ENCODE measurements around the gene NKX6-2. TPM values are rescaled to one million over a fixed set of nuclear protein-coding genes. Genes with fewer than 3 reads are reported as not detected.

The NKX6-2 gene
- total and polyA plus RNA-seq, 10 of the 15 experiments (the other 5 are each of a cell fraction or from before 2014, with no cell fraction given), result 0.45 to 1.8 TPM; not detected in 8

DNA sequence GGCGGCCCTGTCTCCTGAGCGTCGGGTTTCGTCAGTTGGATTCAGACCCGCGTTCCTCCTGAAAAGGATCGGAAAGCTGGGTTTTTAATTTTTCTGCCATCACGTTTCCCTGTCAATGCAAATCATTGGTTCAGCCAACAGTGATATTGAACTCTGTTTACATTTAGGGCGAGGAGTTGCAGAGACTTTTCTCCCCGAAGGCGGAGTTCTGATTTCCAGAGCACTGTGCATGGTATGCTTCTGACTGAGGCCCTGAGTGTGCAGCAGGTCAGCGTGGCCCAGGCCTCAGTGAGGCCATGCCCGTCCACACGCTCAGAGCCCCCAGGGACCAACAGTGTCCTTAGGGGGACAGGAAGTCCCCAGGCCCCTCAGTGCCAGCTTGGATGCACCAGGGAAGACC is 27.1 kb downstream of the NKX6-2 start:
- BruUV-seq (replicated peaks), result no TSS peak

More for the DNA sequence above, 27.1 kb downstream of the NKX6-2 start:
- SMC1A ChIA-PET (ENCODE audit: uncharacterized antibody, unreplicated experiment), result no interaction called here
- no peak overlapping the region for H3K4me3 ChIP-seq
- CTCF ChIA-PET, result no interaction called here
- no peak overlapping the region for H3K9ac ChIP-seq (ENCODE audit: control insufficient read depth, insufficient read depth, low read length)
- H3K27ac ChIP-seq (ENCODE audit: control insufficient read depth, insufficient read depth), result no peak overlapping the region
- 95% methylated on average over 14 of the region's 14 CpGs for WGBS (ENCODE audit: insufficient coverage, insufficient replicate concordance, low lambda C conversion rate, missing lambda C conversion rate)
- DNase-seq (ENCODE audit: low read depth, low spot score), result no peak
- POLR2A ChIA-PET, result no interaction called here
- no peaks in the 10 kb centered on the region; a peak in 3 of 4 replicates for H3K36me3 ChIP-seq (ENCODE audit: control insufficient read depth in 2 of 2, insufficient read depth in 2 of 2, low read length in 1 of 2)
- peaks cover 2% of the 10 kb centered on the region; the same call in 2 of the 3 replicates for H3K9me3 ChIP-seq (replicated peaks; ENCODE audit: control insufficient read depth, insufficient read depth, low read length)
- no peaks in the 10 kb centered on the region for H3K79me2 ChIP-seq (ENCODE audit: control insufficient read depth, insufficient read depth, low read length)
- no peak for FAIRE-seq
- no peak for ATAC-seq
- TF ChIP-seq ZNF24 (IDR thresholded peaks at IDR 0.05), result no peak
- TF ChIP-seq POLR2AphosphoS5 (IDR thresholded peaks at IDR 0.05; ENCODE audit: low read length), result no peak
- TF ChIP-seq POLR2AphosphoS2 (IDR thresholded peaks at IDR 0.05; ENCODE audit: low read depth, low read length), result no peak
- TF ChIP-seq ELK1 (IDR thresholded peaks at IDR 0.05; ENCODE audit: low read depth, low read length), result no peak
- TF ChIP-seq MEF2B (IDR thresholded peaks at IDR 0.05; ENCODE audit: partially characterized antibody, poor library complexity, severe bottlenecking), result no peak
- no peak for TF ChIP-seq SUPT20H (IDR thresholded peaks at IDR 0.05; ENCODE audit: borderline replicate concordance, control insufficient read depth, low read depth, low read length)
- no peak for TF ChIP-seq IKZF2 (IDR thresholded peaks at IDR 0.05)
- no peak for TF ChIP-seq RELA (IDR thresholded peaks at IDR 0.05; ENCODE audit: borderline replicate concordance, partially characterized antibody)
- TF ChIP-seq, protein P1, sequence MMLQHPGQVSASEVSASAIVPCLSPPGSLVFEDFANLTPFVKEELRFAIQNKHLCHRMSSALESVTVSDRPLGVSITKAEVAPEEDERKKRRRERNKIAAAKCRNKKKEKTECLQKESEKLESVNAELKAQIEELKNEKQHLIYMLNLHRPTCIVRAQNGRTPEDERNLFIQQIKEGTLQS (IDR thresholded peaks at IDR 0.05; ENCODE audit: borderline replicate concordance, extremely low read depth, low read depth, low read length), result no peak
- TF ChIP-seq ASH2L (IDR thresholded peaks at IDR 0.05; ENCODE audit: borderline replicate concordance, low read depth), result no peak
- TF ChIP-seq, protein P2, sequence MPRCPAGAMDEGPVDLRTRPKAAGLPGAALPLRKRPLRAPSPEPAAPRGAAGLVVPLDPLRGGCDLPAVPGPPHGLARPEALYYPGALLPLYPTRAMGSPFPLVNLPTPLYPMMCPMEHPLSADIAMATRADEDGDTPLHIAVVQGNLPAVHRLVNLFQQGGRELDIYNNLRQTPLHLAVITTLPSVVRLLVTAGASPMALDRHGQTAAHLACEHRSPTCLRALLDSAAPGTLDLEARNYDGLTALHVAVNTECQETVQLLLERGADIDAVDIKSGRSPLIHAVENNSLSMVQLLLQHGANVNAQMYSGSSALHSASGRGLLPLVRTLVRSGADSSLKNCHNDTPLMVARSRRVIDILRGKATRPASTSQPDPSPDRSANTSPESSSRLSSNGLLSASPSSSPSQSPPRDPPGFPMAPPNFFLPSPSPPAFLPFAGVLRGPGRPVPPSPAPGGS (IDR thresholded peaks at IDR 0.05; ENCODE audit: borderline replicate concordance, insufficient read depth, low read depth, low read length, poor library complexity, severe bottlenecking), result no peak
- no peak for TF ChIP-seq STAT3 (IDR thresholded peaks at IDR 0.05; ENCODE audit: low read depth, low read length)
- no peak for TF ChIP-seq HSF1 (IDR thresholded peaks at IDR 0.05; ENCODE audit: low read depth, low read length)
- TF ChIP-seq SIN3A (IDR thresholded peaks at IDR 0.05; ENCODE audit: low read depth, low read length), result no peak
- TF ChIP-seq, protein P3, sequence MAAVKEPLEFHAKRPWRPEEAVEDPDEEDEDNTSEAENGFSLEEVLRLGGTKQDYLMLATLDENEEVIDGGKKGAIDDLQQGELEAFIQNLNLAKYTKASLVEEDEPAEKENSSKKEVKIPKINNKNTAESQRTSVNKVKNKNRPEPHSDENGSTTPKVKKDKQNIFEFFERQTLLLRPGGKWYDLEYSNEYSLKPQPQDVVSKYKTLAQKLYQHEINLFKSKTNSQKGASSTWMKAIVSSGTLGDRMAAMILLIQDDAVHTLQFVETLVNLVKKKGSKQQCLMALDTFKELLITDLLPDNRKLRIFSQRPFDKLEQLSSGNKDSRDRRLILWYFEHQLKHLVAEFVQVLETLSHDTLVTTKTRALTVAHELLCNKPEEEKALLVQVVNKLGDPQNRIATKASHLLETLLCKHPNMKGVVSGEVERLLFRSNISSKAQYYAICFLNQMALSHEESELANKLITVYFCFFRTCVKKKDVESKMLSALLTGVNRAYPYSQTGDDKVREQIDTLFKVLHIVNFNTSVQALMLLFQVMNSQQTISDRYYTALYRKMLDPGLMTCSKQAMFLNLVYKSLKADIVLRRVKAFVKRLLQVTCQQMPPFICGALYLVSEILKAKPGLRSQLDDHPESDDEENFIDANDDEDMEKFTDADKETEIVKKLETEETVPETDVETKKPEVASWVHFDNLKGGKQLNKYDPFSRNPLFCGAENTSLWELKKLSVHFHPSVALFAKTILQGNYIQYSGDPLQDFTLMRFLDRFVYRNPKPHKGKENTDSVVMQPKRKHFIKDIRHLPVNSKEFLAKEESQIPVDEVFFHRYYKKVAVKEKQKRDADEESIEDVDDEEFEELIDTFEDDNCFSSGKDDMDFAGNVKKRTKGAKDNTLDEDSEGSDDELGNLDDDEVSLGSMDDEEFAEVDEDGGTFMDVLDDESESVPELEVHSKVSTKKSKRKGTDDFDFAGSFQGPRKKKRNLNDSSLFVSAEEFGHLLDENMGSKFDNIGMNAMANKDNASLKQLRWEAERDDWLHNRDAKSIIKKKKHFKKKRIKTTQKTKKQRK (IDR thresholded peaks at IDR 0.05; ENCODE audit: low read depth, low read length), result no peak
- TF ChIP-seq SREBF1 (IDR thresholded peaks at IDR 0.05; ENCODE audit: low read length), result no peak
- TF ChIP-seq RAD51 (IDR thresholded peaks at IDR 0.05), result no peak
- no peak for TF ChIP-seq ZNF217 (IDR thresholded peaks at IDR 0.05)
- no peaks in the 10 kb centered on the region for H3K4me1 ChIP-seq (ENCODE audit: control insufficient read depth, insufficient read depth, low read length)
- RAD21 ChIA-PET (ENCODE audit: unreplicated experiment), result no interaction called here
- in situ Hi-C loops (cut with MboI), result no loop called here
- no peaks in the 10 kb centered on the region for H3K27me3 ChIP-seq (replicated peaks in 1 of 2; ENCODE audit: control insufficient read depth in 2 of 2, insufficient read depth in 2 of 2, low read length in 1 of 2)
- intact Hi-C loops (cut with micrococcal nuclease; ENCODE audit: unreplicated experiment), result no loop called here
- H3K4me2 ChIP-seq (ENCODE audit: control insufficient read depth, insufficient read depth), result no peak overlapping the region
- H4K20me1 ChIP-seq (ENCODE audit: control insufficient read depth, insufficient read depth), result no peaks in the 10 kb centered on the region
- H2AFZ ChIP-seq (ENCODE audit: control insufficient read depth, low read depth, low read length), result no peak overlapping the region

All from GM12878 (cell line).